Subcutaneous abdominal adipose tissue (tissue), 5 donors: ENCODE data around the gene NUDT4B.
"Not testable (repeated sequence)": the region's sequence is repeated elsewhere in the genome, so short reads cannot be mapped to it uniquely, and the experiment has no call there.

Source experiments
- H3K27ac ChIP-seq: one replicate; pipeline ENCODE4 v1.7.0; 2013; ENCODE audit warnings: low read depth, mild to moderate bottlenecking, inconsistent platforms, low read length, moderate library complexity
- H3K27me3 ChIP-seq, 5 donors: one replicate each; pipeline ENCODE4 v1.7.0; 2013; ENCODE audit warnings: low read length in 5 of 5, inconsistent platforms in 1 of 5; ENCODE audit not compliant: control insufficient read depth in 5 of 5, insufficient read depth in 4 of 5
- H3K36me3 ChIP-seq, 5 donors: one replicate each; pipeline ENCODE4 v1.7.0; 2013; ENCODE audit warnings: low read length in 5 of 5; ENCODE audit not compliant: control insufficient read depth in 5 of 5, insufficient read depth in 5 of 5
- H3K4me1 ChIP-seq, 5 donors: one replicate each; pipeline ENCODE4 v1.7.0; 2013; ENCODE audit warnings: low read length in 5 of 5, mild to moderate bottlenecking in 3 of 5, moderate library complexity in 1 of 5; ENCODE audit not compliant: control insufficient read depth in 5 of 5, insufficient read depth in 5 of 5
- H3K4me3 ChIP-seq, 5 donors: one replicate each; pipeline ENCODE4 v1.7.0; 2013; ENCODE audit warnings: low read length in 5 of 5, low read depth in 1 of 5
- H3K9ac ChIP-seq, 5 donors: one replicate each; pipeline ENCODE4 v1.7.0; 2013; ENCODE audit warnings: low read length in 5 of 5, mild to moderate bottlenecking in 4 of 5, moderate library complexity in 3 of 5
- H3K9me3 ChIP-seq, 5 donors: one replicate each; pipeline ENCODE4 v1.7.0; 2013; ENCODE audit warnings: low read length in 5 of 5; ENCODE audit not compliant: control insufficient read depth in 5 of 5
- donor health status: healthy.
- donor health status: healthy.
- donor health status: healthy.
- donor health status: healthy.
- donor health status: healthy.

NUDT4B gene

DNA sequence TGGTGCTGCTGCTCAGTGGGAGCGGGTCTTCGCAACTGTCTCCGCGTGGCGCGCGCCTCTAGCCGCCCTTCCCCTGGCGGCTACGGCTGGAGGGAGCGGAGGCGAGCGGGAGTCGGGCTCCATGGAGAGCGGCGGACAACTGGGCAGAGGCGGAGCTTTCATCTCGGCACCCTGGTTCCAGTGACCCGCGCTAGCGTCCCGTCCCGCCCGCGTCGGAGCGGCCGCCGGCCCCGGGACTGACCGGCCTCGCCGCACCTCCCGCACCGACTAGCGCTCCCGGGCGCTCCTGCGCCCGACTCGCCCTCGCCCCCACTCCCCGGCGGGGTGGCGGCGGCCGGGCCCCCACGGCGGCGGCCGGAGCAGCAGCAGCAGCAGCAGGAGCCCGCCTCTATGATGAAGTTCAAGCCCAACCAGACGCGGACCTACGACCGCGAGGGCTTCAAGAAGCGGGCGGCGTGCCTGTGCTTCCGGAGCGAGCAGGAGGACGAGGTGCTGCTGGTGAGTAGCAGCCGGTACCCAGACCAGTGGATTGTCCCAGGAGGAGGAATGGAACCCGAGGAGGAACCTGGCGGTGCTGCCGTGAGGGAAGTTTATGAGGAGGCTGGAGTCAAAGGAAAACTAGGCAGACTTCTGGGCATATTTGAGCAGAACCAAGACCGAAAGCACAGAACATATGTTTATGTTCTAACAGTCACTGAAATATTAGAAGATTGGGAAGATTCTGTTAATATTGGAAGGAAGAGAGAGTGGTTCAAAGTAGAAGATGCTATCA is at the start of gene NUDT4B:
Gene NUDT4B, plus strand, starts transcription at position 212 of the 772 bp plus-strand sequence. Its CDS starts 179 bp downstream, at position 391.
- H3K36me3 ChIP-seq, H3K9me3 ChIP-seq, H3K27me3 ChIP-seq, H3K4me1 ChIP-seq, H3K27ac ChIP-seq, H3K4me3 ChIP-seq, H3K9ac ChIP-seq: not testable (repeated sequence)

DNA sequence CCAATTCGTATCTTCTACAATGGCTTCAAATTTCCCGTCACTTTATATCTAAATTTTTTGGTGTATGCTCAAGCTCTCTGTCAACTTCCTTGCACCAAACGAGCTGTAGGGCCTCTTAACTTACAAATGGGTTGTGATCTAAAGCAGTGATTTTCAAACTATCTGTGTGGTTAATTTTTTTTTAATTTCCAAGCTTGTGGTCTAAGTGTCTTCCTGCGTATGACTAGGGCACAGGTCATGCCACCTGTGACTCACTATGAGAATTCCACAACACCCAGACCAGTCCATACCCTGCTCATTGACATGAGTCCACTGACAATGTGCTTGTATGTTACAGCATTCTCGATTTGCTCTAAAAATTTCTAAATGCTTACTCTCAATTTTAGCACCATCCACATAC is 49.2 kb upstream of the NUDT4B start:
- not testable (repeated sequence) for H3K27me3 ChIP-seq

DNA sequence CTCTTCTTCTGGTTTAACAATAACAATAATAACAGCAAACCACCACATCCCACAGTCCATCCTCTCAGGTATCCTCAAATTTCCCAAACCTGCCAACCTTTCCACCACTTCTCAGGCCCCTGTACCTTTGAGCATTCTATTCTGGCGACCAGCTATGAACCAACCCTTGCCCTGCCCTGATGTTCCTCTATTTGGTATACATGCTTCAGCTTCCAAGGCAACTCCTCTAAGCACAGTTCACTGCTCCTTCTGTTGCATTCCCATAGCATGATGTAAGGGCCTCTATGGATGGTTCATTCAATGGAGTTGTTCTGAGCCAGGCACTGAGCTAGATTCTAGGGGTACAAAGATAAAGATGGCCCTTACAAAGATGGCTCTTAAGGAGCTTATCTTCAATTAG is 46.3 kb upstream of the NUDT4B start:
- not testable (repeated sequence) for H3K9ac ChIP-seq, H3K9me3 ChIP-seq, H3K27ac ChIP-seq

More for the DNA sequence above, 49.2 kb upstream of the NUDT4B start:
- H3K4me1 ChIP-seq, H3K9me3 ChIP-seq, H3K36me3 ChIP-seq, H3K4me3 ChIP-seq, H3K27ac ChIP-seq, H3K9ac ChIP-seq: not testable (repeated sequence)

GRCh38 chr1:148703973-148704591 is 44.5 kb upstream of the NUDT4B start:
- not testable (repeated sequence) for H3K9ac ChIP-seq, H3K4me3 ChIP-seq, H3K9me3 ChIP-seq, H3K4me1 ChIP-seq, H3K27ac ChIP-seq, H3K36me3 ChIP-seq, H3K27me3 ChIP-seq

More for the DNA sequence above, 46.3 kb upstream of the NUDT4B start:
- not testable (repeated sequence) for H3K4me3 ChIP-seq, H3K27me3 ChIP-seq, H3K36me3 ChIP-seq, H3K4me1 ChIP-seq

GRCh38 chr1:148705316-148705948 is 43.1 kb upstream of the NUDT4B start:
- H3K9ac ChIP-seq, H3K27me3 ChIP-seq, H3K36me3 ChIP-seq, H3K27ac ChIP-seq, H3K4me3 ChIP-seq, H3K4me1 ChIP-seq, H3K9me3 ChIP-seq: not testable (repeated sequence)

DNA sequence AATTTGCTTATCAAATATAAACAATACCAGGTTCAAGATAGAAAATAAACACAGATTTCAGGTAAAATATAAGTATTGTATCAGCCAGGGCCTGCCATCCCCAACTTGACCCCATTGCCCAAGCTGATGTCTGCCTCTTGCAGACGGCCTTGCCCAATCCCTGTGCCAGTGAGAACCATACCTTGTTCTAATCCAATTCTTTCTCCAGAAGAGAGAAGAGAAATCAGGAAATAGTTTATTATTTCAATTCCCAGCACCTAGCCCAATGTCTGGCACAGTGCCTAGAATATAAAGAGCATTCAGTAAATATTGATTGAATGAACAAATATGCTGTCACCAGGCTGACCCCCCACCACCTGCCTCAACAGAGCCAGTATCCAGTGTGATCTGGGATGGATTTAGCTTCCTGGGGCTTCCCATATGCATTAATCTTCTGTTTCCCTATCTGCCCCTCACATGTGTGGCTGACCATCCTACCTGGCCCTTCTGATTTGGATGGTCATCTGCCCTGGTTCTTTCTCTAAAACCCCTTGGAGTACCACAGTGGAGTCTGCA is 39.7 kb upstream of the NUDT4B start:
- not testable (repeated sequence) for H3K9me3 ChIP-seq, H3K36me3 ChIP-seq, H3K27ac ChIP-seq, H3K9ac ChIP-seq, H3K27me3 ChIP-seq, H3K4me3 ChIP-seq, H3K4me1 ChIP-seq

DNA sequence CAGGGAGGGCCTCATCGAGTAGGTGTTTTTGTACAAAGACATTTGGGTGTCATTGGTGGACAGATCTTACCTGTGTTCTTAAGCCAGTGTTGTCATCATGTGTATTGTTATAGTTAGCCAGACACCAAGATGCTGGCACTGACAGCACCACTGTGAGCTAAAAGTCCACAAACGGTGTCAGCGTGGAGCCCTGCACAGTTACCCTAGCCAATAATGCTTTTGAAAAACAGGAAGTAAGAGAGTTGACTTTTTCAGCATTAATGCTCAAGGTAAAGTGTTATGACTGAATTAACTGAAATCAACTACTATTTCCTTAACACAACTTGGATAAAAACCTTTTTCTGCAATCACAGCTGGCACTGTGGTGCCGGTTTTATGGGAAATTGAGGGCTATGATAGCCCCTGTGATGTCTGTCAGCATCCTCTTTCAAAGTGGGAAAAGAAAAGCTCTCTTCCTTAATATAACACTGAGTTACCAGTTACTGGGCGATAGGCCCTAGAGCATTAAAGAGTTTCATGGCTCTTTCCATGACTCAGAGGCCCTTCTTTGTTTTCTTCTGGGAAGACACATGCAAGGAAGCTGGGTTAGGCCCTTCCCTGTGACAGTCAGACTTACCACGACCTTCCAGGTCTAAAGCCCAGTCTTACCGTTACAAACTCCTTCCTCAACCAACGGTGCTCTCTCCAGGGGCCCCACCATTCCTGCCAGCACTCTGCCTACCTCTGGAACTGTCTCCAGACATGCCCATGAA is 37.6 kb upstream of the NUDT4B start:
- not testable (repeated sequence) for H3K9ac ChIP-seq, H3K4me1 ChIP-seq, H3K27me3 ChIP-seq, H3K9me3 ChIP-seq, H3K4me3 ChIP-seq, H3K36me3 ChIP-seq, H3K27ac ChIP-seq

DNA sequence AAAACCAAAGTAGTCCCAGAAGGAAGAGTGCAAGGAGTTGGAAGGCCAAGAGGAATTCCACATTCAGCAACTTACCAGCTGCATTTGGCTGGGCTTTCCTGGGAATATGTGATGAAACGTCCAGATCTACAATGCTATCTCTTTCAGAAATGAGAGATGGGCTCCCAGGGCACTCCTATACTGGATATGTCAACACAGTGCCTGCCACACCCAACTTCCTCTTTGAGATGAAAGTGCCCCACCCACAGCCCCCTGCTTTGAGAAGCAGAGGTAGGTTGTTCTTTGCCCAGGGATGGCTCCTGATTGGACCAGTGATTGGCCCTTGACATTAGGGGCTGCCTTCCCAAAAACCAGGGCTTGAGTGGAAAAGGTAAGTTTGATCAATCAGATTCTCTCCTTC is 36.2 kb upstream of the NUDT4B start:
- H3K27ac ChIP-seq, H3K4me1 ChIP-seq, H3K27me3 ChIP-seq, H3K4me3 ChIP-seq, H3K9ac ChIP-seq, H3K9me3 ChIP-seq, H3K36me3 ChIP-seq: not testable (repeated sequence)

DNA sequence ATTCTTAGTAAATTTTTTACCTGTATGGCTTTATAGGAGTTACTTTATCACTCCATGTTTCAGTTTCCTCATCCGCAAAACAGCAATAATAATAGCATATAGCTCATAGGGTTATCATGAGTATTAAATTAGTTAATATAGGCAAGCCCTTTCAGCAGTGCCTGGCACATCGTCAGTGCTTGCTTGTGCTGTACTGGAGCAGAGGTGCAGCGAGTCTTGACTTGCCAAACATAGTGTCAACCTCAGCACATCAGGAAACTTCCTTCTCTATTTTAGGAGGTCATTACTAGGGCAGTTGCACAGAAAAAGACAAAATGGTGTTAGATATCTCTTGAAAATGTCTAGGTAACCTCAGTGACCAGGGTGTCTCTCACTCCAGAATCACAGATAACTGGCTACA is 33.1 kb upstream of the NUDT4B start:
- H3K9me3 ChIP-seq, H3K36me3 ChIP-seq, H3K27ac ChIP-seq, H3K4me1 ChIP-seq, H3K9ac ChIP-seq, H3K27me3 ChIP-seq, H3K4me3 ChIP-seq: not testable (repeated sequence)
